Activated CD4-positive, alpha-beta T cell treated with anti-CD3 and anti-CD28 coated beads, Interleukin-2, Interleukin-6, amounts not matched to agents 100 ng/mL and 50 ng/mL, durations not matched to agents 16 hours and 8 hours (primary cell): ENCODE data around the gene RPS6KA5.

Experiments used
- DNase-seq: peaks from one replicate; pipeline ENCODE4 v3.0.0-alpha.2; 2020

Gene RPS6KA5

DNA sequence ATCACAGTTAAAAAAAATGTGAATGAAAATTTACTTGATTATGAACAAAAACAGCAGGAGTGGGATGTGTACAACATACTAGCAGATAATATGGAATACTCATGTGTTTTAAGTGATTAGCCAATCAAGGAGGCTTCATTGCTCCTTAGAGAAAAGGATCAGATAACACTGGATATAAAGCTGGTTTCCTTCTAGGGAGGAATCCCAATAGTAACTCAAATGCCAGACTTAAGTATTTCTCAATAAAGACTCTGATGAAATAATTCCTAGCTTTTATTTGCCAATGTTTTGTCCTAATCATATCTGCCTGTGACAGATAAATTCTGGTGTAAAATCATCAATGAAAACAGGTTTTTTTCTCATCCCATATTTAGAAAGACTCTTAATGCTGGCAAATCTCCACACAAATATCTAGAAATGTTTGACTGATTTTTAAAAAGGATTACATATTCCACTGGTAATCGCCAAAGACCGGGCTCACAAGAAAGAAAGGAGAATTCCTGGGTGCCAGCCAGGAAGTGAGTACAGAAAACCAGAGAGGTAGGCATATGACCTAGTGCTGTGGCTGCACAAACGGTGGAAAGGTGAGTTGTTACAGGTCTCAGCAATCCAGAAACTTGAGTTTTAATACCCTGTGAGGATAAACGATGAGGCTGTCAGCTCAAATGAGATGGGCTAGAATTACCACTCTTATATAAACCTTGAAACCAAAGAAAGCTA lies 135.7 kb downstream of the RPS6KA5 start:
- DNase-seq = no peak

DNA sequence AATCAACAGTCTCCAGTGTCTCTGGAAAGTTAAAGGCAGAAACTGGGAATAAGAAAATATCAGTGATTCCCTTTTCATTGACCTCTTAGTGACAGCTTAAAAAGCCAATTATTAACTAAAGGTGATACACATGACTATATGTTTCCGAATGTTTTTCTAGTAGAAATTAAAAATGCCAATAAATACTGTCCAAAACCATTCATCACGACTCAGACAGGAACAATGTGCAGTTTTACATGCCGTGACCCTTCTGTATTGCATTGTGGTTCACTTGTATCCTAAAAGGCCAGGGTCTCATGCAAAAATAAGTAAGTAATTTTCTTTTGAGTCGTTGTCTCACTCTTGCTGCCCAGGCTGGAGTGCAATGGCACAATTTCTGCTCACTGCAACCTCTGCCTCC lies 138.3 kb downstream of the RPS6KA5 start:
- no peak for DNase-seq

DNA sequence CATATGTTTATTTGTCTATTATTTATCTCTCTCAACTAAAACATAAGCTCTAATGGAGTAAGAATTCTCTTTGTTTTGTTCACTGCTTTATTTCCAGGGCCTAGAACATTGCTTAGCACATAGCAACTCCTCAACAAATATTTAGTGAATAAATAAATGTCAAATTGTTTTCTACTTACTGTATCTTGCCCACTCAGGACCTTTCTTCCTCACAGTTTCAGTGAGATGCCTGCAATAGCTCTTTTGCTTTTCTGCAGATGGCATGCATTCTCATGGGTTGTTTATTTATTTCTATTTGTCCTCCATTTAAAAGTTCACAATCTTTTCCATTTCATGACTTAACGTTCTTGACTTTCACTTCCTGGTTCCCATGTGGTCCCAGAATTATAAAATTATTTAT lies 149.3 kb downstream of the RPS6KA5 start:
- no peak for DNase-seq

DNA sequence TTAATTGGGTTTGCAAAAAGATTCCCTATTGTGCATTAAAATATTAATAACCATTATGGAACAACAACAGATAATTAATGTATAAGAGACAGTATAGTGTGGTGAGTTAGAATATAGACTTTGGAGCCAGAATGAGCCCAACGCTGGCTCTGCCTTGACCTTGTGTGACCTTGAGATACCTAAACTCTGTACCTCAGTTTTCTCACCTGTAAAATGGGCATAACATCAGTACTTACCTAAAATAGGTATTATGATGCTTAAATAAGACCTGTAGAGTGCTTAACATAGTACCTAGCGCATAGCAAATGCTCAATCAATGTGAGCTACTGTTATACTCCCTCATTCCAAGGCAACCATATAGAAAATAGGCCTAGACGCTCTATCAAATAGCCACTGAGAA lies 153.3 kb downstream of the RPS6KA5 start:
- DNase-seq = no peak

DNA sequence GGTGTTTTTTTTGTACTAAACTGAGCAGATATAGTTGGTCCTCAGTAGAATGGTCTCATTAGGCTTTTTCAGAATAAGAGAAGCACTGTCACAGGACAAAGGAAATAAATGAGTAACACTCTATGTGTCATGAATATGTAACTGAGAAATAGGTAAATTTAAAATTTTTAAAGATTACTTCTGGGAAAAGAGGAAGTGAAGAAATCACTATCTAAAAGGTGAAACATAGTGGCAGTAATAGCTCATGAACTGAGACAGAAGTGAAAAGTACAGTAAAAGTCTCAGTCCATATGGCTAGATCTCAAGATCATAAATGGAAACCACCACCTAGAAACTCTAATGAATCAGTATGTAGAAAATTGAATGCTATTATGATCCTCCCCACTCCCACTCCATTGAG lies 154.9 kb downstream of the RPS6KA5 start:
- peak; percentile 30 for DNase-seq

DNA sequence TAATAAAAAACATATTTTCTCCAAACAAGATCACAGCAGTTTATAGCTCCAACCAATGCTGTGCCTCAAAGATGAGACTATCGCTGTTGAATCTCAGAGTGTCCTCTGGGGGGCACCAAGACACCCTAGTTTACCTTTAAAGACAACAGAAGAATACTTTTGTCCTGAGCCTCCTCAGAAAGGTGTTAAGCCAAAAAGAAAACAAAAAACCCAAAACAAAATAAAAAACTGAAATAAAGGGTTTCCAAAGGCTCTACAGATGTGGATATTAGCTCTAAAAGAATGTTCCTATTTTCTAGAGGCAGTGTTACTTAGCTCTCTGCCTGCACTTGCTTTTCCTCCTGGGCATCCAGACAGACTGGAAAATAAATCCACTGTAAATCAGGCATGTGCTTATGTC lies 157.3 kb downstream of the RPS6KA5 start:
- DNase-seq = peak; percentile 73

DNA sequence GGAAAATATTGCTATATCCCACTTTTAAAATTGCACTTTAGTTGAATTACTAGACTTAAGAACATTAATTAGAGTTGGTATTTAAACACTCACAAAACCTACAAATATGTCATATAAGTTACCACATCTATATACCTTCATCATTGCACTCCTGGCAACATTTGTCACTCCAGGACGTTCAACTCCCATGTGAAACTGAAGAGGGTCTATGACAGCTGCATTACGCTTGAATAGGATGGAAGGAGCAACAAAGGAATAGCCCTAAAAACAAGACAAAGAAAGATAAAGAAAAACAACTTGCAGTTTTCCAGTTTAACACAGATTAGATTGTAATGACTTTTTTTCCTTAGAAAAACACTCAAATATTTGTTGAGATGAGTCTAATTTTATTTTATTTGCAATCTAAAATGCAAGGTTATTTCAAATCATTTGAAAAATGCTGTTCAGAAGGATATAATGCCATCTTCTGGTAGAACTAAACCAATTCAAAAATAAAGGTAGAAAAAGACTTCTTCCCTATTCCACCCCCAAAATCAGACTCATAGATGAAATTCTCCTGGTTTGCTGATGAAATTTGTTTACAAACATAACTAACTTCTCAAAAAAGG lies 159.9 kb downstream of the RPS6KA5 start:
- DNase-seq = no peak

DNA sequence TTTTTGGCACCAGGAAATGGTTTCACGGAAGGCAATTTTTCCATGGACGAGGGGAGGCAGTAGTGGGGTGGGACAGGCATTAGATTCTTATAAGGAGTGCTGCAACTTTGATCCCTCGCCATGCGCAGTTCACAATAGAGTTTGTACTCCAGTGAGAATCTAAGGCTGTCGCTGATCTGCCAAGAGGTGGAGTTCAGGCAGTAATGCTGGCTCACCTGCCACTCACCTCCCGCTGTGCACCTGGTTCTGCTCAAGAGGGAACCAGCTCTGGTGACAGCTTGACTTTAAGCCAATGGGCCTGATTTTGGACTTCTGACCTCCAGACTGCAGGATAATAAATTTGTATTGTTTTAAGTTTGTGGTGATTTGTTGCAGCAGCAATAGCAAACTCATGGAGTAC lies 163.4 kb downstream of the RPS6KA5 start:
- no peak for DNase-seq

DNA sequence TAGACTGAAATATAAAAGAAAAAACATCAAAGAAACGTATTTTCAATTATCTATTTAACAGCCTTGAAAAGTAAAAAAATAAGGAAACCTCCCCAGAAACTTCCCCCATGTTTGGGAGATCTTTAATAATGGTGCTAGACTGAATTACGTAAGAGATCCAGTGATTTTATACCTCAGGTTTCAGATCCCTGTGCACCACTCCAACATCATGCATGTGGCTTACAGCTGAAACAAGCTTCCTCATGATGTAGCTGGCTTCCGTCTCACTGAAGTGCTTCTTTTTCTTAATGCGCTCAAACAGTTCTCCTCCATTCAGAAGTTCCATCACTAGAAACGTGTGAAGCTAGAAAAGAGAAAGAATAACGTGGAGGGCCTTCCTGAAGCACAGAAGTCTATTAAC lies 166.2 kb downstream of the RPS6KA5 start:
- no peak for DNase-seq

DNA sequence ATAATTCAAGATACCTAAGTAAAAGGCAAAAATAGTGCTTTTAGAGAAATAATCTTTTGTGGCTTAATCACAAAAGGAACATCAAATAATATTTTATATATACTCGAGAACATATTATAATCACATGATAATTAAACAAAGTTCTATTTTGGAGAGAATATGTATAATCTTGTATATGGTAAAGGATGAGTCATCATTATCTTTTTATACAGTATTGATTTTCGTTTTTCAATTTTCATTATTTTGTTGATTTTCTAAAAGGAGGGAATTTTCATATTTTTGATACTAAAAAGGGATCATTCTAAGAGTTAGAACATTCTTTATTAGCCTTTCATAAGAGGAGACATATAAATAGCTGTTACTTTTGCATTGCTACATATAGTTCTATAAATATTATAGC lies 166.9 kb downstream of the RPS6KA5 start:
- no peak for DNase-seq

DNA sequence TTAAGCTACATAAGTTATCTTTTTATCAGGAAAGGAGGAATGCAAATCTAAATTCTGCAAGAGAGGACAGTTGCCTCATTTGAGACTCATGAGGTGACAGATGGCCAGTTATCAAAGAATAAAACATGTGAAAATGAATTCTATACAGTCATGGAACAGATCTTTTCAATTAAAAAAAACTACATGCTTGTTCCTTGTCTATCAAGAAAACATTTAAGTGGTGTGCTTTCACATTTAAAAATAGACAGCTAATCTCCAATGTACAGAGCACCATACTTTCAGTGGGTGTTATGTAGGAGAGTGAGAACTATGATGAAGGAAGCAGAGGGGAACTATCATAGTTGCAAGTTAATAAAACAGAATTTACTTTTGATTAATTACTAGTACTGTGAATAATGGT lies 167.5 kb downstream of the RPS6KA5 start:
- no peak for DNase-seq

DNA sequence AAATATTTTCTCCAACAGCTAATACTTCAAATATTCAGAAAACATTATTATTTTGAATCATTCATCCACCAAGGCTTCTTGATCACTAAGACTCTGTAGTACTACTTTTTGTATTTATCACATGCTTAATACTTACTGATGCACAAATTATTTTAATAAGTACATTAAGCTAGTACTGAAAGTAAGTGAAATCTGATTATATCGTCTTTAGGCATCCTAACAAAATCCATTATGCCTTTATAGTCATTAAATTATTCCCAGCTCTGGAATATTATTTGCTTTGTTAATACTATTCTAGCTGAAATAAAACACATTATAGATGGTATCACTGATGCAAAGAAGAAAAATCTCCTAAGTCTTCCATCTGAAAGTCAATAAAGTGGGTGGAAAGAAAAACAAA lies 169.1 kb downstream of the RPS6KA5 start:
- no peak for DNase-seq

DNA sequence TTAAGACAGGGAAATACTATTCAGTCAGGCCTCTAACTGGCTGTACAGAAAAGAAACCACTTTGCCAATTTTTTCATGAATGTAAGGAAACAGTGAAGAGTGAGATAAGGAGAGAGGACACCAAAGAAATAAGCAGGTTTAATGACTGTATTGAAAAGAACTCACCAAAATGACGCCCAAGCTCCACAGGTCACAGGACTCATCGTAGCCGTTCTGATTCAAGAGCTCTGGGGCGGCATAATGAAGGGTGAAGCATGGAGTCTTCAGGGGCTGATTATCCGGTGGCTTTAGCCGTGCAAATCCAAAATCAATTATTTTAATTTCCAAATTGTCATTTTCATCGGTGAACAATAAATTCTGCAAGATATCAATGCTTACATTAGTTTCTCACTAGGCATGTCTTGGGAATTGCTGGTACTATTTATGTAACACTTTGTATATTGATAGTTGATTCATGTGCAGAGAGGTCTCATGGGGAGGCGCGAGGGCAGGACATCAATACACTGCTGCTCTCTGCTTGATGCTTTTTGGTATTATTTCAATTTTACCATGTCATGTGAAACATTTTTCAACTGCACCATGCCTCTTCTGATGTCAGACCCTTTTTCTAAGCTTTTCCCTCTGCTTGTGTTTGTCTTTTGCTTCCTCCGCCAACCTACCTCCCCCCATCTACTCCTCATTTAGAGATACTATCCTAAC lies 170.0 kb downstream of the RPS6KA5 start:
- no peak for DNase-seq

DNA sequence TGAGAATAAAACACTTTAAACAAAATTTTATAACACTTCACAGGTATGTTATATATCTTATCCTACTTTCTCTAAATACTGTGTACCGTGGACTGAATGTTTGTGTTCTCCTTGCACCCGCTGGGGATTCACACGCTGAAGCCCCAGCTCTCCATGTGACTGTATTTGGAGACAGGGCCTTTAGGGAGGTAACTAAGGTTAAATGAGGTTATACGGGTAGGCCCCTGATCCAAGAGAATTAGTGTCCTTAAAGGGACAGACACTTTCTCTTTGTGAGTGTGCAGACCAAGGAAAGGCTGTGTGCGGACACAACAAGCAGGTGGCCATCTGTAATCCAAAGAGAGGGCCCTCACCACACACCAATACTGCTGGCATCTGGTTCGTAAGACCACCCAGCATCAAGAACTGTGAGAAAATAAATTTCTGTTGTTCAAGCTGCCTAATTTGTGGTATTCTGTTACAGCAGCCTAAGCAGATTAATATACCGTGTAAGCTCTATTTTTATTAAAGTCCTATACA lies 174.1 kb downstream of the RPS6KA5 start:
- no peak for DNase-seq

DNA sequence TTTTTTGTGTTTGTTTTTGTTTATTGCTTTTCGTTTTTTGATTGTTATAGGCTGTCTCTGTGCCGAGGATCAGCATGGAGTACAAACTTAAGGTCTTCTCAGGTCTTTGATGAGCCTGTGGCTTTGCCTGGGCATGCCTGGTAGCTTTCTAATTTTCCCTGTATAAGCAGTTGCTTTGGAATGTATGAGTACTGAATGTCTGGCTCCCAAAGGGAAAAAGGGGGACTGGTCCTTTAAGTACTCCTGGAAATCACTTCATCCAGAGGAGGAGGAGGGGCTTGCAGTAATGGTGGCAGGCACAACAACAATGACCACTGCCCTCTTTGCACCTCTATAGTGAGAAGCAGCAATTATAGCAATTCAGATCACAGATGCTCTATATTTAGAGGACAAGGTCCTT lies 176.7 kb downstream of the RPS6KA5 start:
- DNase-seq = no peak

DNA sequence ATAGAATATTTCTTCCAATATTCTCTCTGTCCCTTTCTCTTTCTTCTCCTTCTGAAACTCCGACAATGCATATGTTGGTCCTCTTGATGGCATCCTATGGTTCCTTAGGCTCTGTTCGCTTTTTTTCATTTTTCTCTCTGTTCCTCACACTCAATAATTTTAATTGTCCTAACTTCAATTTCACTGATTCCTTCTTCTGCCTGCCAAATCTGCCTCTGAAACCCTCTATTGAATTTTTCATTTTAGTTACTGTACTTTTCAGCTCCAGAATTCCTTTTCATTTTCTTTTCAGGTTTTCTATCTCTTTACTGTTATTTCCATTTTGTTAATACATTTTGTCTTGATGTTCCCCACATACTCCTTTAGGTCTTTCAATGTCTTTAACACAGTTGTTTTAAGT lies 177.2 kb downstream of the RPS6KA5 start:
- DNase-seq = no peak

DNA sequence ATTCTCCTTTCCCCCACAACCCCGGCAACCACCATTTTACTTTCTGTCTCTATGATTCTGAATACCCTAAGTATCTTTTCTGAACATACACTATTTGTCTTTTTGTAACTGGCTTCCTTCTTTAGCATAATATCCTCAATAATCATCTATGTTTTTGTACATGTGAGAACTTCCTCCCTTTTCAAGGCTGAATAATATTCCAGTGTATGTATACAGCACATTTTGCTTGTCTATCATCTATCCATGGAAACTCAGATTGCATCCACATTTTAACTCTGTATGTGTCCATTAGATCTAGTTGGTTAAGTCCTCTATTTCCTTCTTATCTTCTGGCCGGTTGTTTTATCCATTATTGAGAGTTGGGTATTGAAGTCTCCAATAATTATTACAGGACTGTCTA lies 180.2 kb downstream of the RPS6KA5 start:
- no peak for DNase-seq

DNA sequence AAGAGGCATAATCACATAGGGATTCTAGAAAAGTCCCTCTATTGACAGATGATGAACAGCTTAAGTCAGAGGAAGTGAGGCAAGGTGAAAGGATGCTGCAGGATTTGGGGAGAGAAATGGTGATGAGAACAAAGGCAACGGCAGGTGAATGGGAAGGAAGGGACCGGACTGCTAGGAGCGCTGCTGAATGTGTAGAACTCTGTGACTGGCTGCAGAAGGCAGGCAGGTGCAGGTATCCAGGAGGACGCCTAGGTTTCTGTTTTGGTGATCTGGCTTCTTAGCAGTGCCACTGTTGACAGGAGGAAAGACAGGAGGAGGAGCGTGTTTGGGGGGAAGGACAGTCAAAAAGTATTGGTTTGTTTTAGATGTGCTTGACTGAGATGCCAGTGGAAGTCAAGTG lies 185.8 kb downstream of the RPS6KA5 start:
- DNase-seq = no peak

DNA sequence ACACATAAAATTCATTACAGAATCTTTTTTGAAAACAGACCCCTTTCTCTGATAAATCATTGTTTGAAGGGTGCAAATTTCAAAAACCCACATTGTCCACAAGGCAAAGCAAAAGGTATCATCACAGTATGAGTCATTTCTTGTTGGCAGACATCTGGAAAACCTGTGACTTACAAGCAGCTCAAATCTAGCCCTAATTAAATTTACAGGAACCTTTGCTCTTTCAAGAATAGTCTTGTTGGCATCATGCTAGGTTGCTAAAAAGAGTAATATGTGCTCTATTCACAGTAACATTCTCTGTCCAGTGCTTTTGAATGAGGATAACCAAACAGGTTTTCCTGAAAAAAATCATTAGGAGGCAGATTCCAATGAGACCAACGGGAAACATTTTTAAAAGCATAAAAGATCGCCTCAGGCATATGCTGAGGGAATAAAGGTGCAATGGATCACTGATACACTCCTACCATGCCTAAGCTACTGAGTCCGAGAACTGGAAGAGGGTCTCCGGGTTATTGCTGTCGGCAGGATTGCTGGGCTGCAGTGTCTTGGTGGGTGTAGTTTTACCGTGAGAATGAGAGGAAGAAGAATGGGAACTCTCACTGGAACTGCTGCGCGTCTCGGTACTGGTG lies 188.7 kb downstream of the RPS6KA5 start:
- DNase-seq = no peak

DNA sequence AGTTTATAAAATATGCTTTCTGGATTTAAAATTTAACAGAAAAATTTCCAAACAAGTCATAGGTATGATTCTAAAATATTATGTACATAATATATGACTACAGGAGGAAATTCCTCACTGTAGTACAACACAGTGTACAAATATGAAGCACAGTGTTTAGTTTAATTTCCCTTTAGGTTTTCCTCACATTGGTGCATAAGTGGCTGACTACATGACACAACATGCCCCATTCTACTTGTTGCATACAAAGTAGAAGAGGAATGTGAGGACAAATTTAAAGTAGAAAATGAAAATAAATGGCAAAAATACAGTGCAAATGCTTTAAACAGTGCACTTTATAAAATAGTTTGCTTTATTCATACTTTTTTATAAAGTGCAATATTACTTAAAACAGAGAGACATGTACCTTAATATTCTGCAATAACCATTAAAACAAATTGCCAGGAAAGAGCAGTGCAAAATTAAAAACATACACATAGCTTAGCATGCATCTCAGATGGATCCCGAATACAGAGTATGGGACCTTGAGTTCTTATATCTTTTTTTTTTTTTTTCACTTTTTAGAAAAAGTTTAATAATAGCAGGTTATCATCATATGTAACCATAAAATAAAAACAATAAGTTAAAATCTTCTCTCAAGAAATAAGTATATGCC lies 189.4 kb downstream of the RPS6KA5 start:
- DNase-seq = no peak

DNA sequence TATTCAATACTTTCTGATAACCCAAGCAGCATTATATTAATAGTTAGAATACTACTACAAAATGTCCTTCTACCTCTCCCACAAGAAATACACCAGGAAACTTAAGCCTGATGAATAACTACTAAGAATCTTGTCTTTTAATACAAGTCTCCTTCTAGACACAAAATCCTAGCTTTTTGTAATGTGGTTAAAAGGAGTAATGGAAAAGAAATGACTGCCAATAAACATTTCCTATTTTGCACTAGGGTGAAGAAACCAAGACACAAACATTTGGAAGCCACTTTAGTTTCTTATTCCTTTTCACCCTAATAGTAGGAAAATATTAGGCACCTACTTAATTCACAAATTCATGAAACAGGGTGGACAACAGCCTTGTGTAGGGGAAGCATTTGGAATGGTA lies 192.9 kb downstream of the RPS6KA5 start:
- no peak for DNase-seq

DNA sequence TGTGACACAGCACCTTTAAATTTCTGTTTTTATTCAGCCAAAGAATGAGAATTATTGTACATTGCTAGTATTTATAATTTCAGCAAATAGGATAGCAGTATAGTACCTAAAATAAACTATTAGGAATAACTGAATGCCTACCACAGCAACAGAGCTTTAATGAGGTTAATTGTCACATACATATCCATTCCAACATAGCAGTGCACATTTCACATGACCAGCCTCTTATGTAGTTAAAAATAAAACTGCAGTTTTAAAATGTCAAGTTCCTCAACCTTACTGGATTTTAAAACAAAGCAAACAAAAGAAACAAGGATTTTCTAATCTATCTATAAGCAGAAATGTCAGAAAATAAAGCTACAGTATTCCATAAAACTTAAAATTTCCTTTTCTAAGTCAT lies 193.6 kb downstream of the RPS6KA5 start:
- no peak for DNase-seq

DNA sequence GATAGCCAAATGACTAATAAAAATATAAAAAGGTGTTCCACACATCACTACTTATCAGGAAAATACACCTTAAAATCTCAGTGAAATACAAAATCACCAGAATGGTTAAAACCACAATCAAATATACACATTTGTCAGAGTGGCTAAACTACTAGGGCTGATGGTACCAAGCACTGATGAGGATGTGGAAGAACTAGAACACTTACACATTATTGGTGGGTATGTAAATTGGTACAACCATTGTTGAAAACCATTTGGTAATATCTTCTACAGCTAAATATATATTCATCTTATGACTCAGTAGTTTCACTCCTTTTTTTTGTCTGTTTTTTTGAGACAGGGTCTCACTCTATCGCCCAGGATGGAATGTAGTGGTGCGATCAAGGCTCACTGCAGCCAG lies 195.7 kb downstream of the RPS6KA5 start:
- no peak for DNase-seq
